Coronary artery (tissue), 2 donors: ENCODE measurements around the gene SNAP47.
"Not testable (repeated sequence)": the region's sequence is repeated elsewhere in the genome, so short reads cannot be mapped to it uniquely, and the experiment has no call there.

Experiments
- DNase-seq: peaks from one replicate; pipeline ENCODE4 v3.0.0-alpha.2; 2017; ENCODE audit warnings: low spot score
- H3K27ac ChIP-seq, 2 donors: fragments of 200-600 bp; sonication (generic); one replicate each; pipeline ENCODE4 v1.5.1; 2016 to 2019
- H3K4me3 ChIP-seq: fragments of 200-600 bp; sonication (generic); 2 replicates; pipeline ENCODE4 v1.5.1; 2016; ENCODE audit warnings: mild to moderate bottlenecking, moderate library complexity
- CTCF ChIP-seq: fragments of 200-600 bp; sonication (generic); IDR thresholded peaks from one replicate; pipeline ENCODE4 v1.5.1; 2019; ENCODE audit warnings: antibody characterized with exemption

SNAP47 gene, protein sequence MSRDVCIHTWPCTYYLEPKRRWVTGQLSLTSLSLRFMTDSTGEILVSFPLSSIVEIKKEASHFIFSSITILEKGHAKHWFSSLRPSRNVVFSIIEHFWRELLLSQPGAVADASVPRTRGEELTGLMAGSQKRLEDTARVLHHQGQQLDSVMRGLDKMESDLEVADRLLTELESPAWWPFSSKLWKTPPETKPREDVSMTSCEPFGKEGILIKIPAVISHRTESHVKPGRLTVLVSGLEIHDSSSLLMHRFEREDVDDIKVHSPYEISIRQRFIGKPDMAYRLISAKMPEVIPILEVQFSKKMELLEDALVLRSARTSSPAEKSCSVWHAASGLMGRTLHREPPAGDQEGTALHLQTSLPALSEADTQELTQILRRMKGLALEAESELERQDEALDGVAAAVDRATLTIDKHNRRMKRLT

GRCh38 chr1:227734856-227735538 is at the start of gene SNAP47, which contains the start of gene JMJD4:
Gene SNAP47 (plus strand): TSS chr1:227735435. CDS start chr1:227747737, 12,302 bp downstream.
Gene JMJD4 (minus strand): TSS chr1:227735302. CDS start chr1:227735273, 29 bp downstream.
- peak within 1 kb of the TSS; percentile 77 to 88 for H3K27ac ChIP-seq
- H3K4me3 ChIP-seq: peak within 1 kb of the TSS; percentile 90
- no peak for TF ChIP-seq CTCF
- DNase-seq: peak; percentile 91

DNA sequence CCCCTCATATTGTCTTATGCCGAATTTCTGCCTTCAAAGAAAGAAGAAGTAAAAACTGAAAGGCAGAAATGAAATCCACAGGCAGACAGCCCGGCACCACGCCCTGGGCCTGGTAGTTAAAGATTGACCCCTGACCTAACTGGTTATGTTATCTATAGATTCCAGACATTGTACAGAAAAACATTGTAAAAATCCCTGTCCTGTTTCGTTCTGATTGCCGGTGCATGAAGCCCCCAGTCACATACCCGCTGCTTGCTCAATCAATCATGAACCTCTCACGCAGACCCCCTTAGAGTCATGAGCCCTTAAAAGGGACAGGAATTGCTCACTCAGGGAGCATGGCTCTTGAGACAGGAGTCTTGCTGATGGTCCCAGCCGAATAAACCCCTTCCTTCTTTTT is 49.4 kb upstream of the SNAP47 start:
- no peak for TF ChIP-seq CTCF
- Histone ChIP-seq H3K4me3 (no peak overlapping the region), H3K27ac (no peak overlapping the region)
- no peak for DNase-seq

GRCh38 chr1:227697321-227697864 is 37.8 kb upstream of the SNAP47 start:
- Histone ChIP-seq H3K27ac (no peak overlapping the region), H3K4me3 (no peak overlapping the region)
- no peak for TF ChIP-seq CTCF
- no peak for DNase-seq

DNA sequence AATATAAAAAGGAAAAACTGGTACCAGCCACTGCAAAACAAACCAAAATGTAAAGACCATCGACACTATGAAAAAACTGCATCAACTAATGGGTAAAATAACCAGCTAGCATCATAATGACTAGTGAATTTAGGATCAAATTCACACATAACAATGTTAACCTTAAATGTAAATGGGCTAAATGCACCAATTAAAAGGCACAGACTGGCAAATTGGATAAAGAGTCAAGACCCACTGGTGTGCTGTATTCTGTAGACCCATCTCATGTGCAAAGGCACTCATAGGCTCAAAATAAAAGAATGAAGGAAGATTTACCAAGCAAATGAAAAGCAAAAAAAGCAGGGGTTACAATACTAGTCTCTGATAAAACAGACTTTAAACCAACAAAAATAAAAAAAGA is 33.6 kb upstream of the SNAP47 start:
- H3K4me3 ChIP-seq, H3K27ac ChIP-seq, DNase-seq: not testable (repeated sequence)

DNA sequence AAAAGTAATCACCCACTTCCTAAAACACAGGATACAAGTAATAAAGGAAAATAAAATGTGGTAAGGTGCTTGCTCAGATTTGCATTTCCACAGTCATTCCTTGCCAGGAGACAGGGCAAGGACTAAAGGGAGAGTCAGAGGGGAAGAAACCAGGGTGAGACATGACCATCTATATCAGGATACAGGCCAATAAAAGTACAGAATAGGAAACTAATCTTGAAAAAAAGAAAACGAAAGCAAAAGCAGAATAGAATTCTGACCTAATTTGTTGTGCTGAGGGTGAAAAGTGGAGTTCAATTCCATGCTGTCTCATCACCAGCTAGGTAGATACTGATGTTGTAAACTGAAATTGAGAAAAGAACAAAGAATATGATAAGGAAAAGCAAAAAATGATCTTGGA is 27.4 kb upstream of the SNAP47 start:
- TF ChIP-seq CTCF: no peak
- no peak overlapping the region for H3K27ac ChIP-seq
- DNase-seq: no peak
- H3K4me3 ChIP-seq: no peak overlapping the region

- DNase-seq: no peak
- H3K27ac ChIP-seq: no peak overlapping the region
- no peak for TF ChIP-seq CTCF
- H3K4me3 ChIP-seq: no peak overlapping the region
Observed at GRCh38 chr1:227709451-227709850, 25.8 kb upstream of the SNAP47 start.

- not testable (repeated sequence) for H3K27ac ChIP-seq, H3K4me3 ChIP-seq, DNase-seq
Observed at GRCh38 chr1:227710474-227710873, 24.8 kb upstream of the SNAP47 start.

DNA sequence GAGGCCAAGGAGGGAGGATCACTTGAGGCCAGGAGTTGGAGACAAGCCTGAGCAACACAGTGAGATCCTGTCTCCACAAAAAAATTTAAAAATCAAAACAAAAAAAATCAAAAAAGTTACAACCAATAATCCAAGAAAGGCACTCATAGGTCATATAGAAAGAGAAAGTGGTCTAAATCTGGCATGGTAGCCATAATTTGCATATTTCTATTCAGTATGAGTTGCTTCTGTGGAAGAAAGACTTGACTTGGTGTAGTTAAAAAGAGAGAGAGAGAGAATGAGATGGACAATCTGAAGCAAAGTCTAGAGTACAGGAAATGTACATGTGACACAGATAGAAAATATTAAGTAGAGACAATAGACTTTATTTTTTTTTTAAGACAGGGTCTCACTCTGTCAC is 22.6 kb upstream of the SNAP47 start:
- DNase-seq: no peak

More for the DNA sequence above, 22.6 kb upstream of the SNAP47 start:
- no peak overlapping the region for H3K4me3 ChIP-seq
- H3K27ac ChIP-seq: no peak overlapping the region
- no peak for TF ChIP-seq CTCF
